Measurements from ENCODE around the gene PLEKHM1. TPM values are rescaled to one million over a fixed set of nuclear protein-coding genes. Genes with fewer than 3 reads are reported as not detected.

The PLEKHM1 gene
- total RNA-seq, 1 experiment from 2014 or later = 28.5 TPM

DNA sequence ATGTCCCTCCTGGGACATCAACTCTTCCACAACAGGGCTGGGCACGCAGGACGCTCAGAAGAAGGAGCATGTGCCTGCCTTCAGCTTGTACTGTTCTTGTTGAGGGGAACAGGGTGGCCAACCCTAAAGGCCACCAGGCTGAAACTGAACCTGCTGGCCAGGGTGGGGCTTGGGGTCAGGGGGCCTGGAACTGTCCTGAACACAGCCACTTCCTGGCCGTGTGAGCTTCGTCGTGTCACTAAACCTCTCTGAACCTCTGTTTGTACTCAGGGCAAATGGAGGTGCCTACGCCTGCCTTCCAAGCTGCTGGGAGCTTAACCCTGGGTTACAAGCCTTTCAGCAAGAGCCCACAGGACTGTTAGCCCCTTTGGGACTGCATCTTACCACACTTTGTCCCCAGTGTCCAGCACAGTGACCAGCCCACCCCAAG lies 64.5 kb downstream of the PLEKHM1 start:
- Histone ChIP-seq H3K9me3 (ENCODE audit: control insufficient read depth, insufficient read depth, low read depth, low read length) (no peaks in the 10 kb centered on the region), H3K4me1 (ENCODE audit: control insufficient read depth, insufficient read depth, low read length) (no peaks in the 10 kb centered on the region; the same call in 1 of the 2 replicates), H3K36me3 (ENCODE audit: control insufficient read depth, insufficient read depth, low read length) (peaks cover 3% of the 10 kb centered on the region; the same call in 1 of the 2 replicates), H3K27ac (ENCODE audit: low read length) (peak overlapping the region; percentile 89), H3K4me3 (ENCODE audit: low read depth in 2 of 2, low read length in 2 of 2) (peak overlapping the region; percentile 54 to 68; a peak in 3 of 4 replicates), H3K27me3 (ENCODE audit: control insufficient read depth, insufficient read depth, low read length) (no peaks in the 10 kb centered on the region)
- in situ Hi-C loops (cut with HindIII; ENCODE audit: low pct_unique_long_range_greater_than_20kb, low sequenced_read_pairs) = no loop called here
- no TSS peak for BruUV-seq (replicated peaks)
- DNase-seq (ENCODE audit: low read depth, low spot score) (no peak), ATAC-seq (peak; percentile 6; the same call in 1 of the 2 replicates)
- TF ChIP-seq TCF7L2 (IDR thresholded peaks at IDR 0.05; ENCODE audit: low read depth, low read length) (no peak), CTCF (IDR thresholded peaks at IDR 0.05) (peak; percentile 18)
- POLR2A ChIA-PET = no interaction called here
- CTCF ChIA-PET = interaction anchor here (0.5 to 1.8 kb wide), 5 partner anchors 14 to 278 kb away, joined by 3 to 11 read pairs (median 4); partner anchors contain the start of gene HEXIM1
- intact Hi-C loops (cut with micrococcal nuclease; ENCODE audit: unreplicated experiment) = no loop called here

DNA sequence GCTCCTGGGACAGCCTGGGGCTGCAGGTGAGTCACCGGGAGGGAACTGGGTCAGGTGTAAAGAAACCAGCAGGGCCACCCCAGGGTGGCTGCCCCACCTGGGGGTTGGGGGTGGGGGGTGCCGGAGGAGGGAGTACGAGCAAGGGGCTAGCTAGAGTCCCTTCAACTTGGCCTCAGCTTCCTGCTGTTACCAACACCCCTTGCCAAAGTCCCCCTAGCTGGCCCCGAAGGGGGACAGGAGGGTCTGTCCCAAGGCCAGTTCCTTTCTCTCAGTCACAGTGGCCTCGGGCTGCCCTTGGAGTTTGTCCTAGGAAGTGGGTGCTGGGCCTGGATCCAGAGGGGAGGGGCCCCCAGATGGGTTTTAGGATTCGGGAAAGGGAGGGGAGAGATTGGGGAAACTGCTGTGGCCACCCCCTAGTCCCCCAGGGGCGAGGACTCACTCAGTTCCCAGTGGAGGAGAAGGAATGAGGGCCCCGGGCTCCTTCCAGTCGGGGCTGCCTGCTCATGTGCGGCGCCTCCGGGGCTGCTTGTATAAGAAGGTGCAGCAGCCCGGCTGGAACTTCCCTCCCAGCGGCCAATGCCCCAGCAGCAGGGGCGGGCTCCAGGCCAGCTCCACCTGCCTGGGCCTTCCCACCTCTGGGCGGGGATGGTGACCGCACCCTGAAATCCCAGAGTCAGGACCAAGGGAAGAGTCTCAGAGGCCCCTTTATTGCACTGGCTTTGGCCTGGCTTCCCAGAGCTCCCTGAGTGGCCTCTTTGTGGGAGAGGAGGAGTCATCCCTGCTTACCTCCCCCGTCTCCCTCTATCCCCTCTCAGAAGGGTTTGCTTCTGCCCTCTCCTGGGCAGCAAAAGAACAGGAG lies 65.2 kb downstream of the PLEKHM1 start:
- DNase-seq (ENCODE audit: low read depth, low spot score) = no peak
- H3K4me3 ChIP-seq (ENCODE audit: low read depth in 2 of 2, low read length in 2 of 2) = peak overlapping the region; percentile 54 to 68
- ATAC-seq = peak; percentile 85
- no peaks in the 10 kb centered on the region for H3K9me3 ChIP-seq (ENCODE audit: control insufficient read depth, insufficient read depth, low read depth, low read length)
- ChIA-PET CTCF (interaction anchor here (0.6 to 1.8 kb wide), 6 partner anchors 15 to 148 kb away, joined by 3 to 11 read pairs (median 4); no protein-coding TSS in a partner anchor), POLR2A (no interaction called here)
- intact Hi-C loops (cut with micrococcal nuclease; ENCODE audit: unreplicated experiment) = no loop called here
- peak overlapping the region; percentile 89 for H3K27ac ChIP-seq (ENCODE audit: low read length)
- 0 out of 2 replicates have a peak, but pooled peaks have one; percentile 59 for TF ChIP-seq CTCF (IDR thresholded peaks at IDR 0.05)
- TF ChIP-seq, protein P1, sequence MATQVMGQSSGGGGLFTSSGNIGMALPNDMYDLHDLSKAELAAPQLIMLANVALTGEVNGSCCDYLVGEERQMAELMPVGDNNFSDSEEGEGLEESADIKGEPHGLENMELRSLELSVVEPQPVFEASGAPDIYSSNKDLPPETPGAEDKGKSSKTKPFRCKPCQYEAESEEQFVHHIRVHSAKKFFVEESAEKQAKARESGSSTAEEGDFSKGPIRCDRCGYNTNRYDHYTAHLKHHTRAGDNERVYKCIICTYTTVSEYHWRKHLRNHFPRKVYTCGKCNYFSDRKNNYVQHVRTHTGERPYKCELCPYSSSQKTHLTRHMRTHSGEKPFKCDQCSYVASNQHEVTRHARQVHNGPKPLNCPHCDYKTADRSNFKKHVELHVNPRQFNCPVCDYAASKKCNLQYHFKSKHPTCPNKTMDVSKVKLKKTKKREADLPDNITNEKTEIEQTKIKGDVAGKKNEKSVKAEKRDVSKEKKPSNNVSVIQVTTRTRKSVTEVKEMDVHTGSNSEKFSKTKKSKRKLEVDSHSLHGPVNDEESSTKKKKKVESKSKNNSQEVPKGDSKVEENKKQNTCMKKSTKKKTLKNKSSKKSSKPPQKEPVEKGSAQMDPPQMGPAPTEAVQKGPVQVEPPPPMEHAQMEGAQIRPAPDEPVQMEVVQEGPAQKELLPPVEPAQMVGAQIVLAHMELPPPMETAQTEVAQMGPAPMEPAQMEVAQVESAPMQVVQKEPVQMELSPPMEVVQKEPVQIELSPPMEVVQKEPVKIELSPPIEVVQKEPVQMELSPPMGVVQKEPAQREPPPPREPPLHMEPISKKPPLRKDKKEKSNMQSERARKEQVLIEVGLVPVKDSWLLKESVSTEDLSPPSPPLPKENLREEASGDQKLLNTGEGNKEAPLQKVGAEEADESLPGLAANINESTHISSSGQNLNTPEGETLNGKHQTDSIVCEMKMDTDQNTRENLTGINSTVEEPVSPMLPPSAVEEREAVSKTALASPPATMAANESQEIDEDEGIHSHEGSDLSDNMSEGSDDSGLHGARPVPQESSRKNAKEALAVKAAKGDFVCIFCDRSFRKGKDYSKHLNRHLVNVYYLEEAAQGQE (IDR thresholded peaks at IDR 0.05; ENCODE audit: insufficient read depth in 1 of 2, low read depth in 2 of 2, low read length in 1 of 2) = no peak
- TF ChIP-seq SIN3A (IDR thresholded peaks at IDR 0.05; ENCODE audit: borderline replicate concordance, insufficient read depth, low read depth, low read length) = no peak
- no peak for TF ChIP-seq TCF7L2 (IDR thresholded peaks at IDR 0.05; ENCODE audit: low read depth, low read length)
- TF ChIP-seq POLR2AphosphoS5 (IDR thresholded peaks at IDR 0.05; ENCODE audit: low read depth, low read length) = peak; percentile 74; the same call in 1 of the 2 replicates
- in situ Hi-C loops (cut with HindIII; ENCODE audit: low pct_unique_long_range_greater_than_20kb, low sequenced_read_pairs) = no loop called here
- no peaks in the 10 kb centered on the region for H3K27me3 ChIP-seq (ENCODE audit: control insufficient read depth, insufficient read depth, low read length)
- BruUV-seq (replicated peaks) = no TSS peak
- peaks cover 3% of the 10 kb centered on the region; the same call in 1 of the 2 replicates for H3K36me3 ChIP-seq (ENCODE audit: control insufficient read depth, insufficient read depth, low read length)
- no peaks in the 10 kb centered on the region; the same call in 1 of the 2 replicates for H3K4me1 ChIP-seq (ENCODE audit: control insufficient read depth, insufficient read depth, low read length)

Measured in Panc1 (cell line).